Uterus (tissue), 4 donors: ENCODE data around the gene DLG5. TPM values are rescaled to one million over a fixed set of nuclear protein-coding genes. Genes with fewer than 3 reads are reported as not detected.

Experiments used
- DNase-seq, 2 donors: peaks; one replicate each; pipeline ENCODE4 v3.0.0-alpha.2; 2019 to 2020
- H3K27ac ChIP-seq, 2 donors: fragments of 200-600 bp; sonication (generic); 1 replicate in 1 of 2; 2 replicates in 1 of 2; pipeline ENCODE4 v1.5.1; 2016 to 2018
- H3K27me3 ChIP-seq, 2 donors: fragments of 200-600 bp; sonication (generic); one replicate each; pipeline ENCODE4 v1.5.1; 2018 to 2019; ENCODE audit warnings: control low read depth in 1 of 2
- H3K36me3 ChIP-seq, 2 donors: fragments of 200-600 bp; sonication (generic); one replicate each; pipeline ENCODE4 v1.5.1; 2019; ENCODE audit warnings: control low read depth in 1 of 2
- H3K4me1 ChIP-seq, 2 donors: fragments of 200-600 bp; sonication (generic); one replicate each; pipeline ENCODE4 v1.5.1; 2018 to 2019; ENCODE audit warnings: control low read depth in 1 of 2
- H3K4me3 ChIP-seq, 2 donors: fragments of 200-600 bp; sonication (generic); 1 replicate in 1 of 2; 2 replicates in 1 of 2; pipeline ENCODE4 v1.5.1; 2018 to 2019; ENCODE audit warnings: mild to moderate bottlenecking in 1 of 2
- H3K9me3 ChIP-seq, 2 donors: fragments of 200-600 bp; sonication (generic); one replicate each; pipeline ENCODE4 v1.5.1; 2019; ENCODE audit warnings: control low read depth in 1 of 2
- CTCF ChIP-seq, 4 experiments: fragments of 200-600 bp in 2 of 4; fragments of 450-650 bp in 2 of 4; sonication (generic) in 2 of 4; IDR thresholded peaks; one replicate each; pipeline ENCODE4 v1.5.1; 2016 to 2019; ENCODE audit warnings: antibody characterized with exemption in 4 of 4, mild to moderate bottlenecking in 2 of 4, moderate library complexity in 1 of 4
- POLR2A ChIP-seq, 2 donors: fragments of 450-650 bp; IDR thresholded peaks; one replicate each; pipeline ENCODE4 v1.6.1; 2016; ENCODE audit warnings: antibody characterized with exemption in 2 of 2, mild to moderate bottlenecking in 1 of 2, moderate library complexity in 1 of 2
- intact Hi-C: fragments of 100-400 bp; cut with DNase I; formaldehyde crosslinking; loops from one replicate; pipeline ENCODE4 v1.15.1; 2023; ENCODE audit warnings: low total_unique reads
- total RNA-seq, 4 donors: library from RNA; depleted of rRNA in 3 of 4; stranded (reverse); fragments of >200 nt in 3 of 4; gene quantifications; one replicate each; pipeline versions ENCODE4 v1.1.0 to v1.2.4, GENCODE V29; 2014 to 2023
- donor health status: DM: yes; HTN: yes; CAD: no.

Gene DLG5
- total RNA-seq, 4 donors from 2014 or later = 27.1 to 72.6 (median 46.5) TPM

- TF ChIP-seq POLR2A (IDR thresholded peaks at IDR 0.05) = no peak
- no peak for TF ChIP-seq CTCF (IDR thresholded peaks at IDR 0.05)
- no peak for DNase-seq
- Histone ChIP-seq H3K4me1 (peaks cover 0 to 8% of the 10 kb centered on the region in 2 donors), H3K9me3 (no peaks in the 10 kb centered on the region), H3K27me3 (no peaks in the 10 kb centered on the region), H3K27ac (no peak overlapping the region), H3K4me3 (no peak overlapping the region), H3K36me3 (no peaks in the 10 kb centered on the region)
- intact Hi-C loops = loop anchor here (10.0 kb wide), 1 partner anchor 77 kb away; no protein-coding TSS in a partner anchor
These were observed 4.5 kb downstream of the DLG5 start for GRCh38 chr10:77922055-77922454.

- no peak for DNase-seq
- TF ChIP-seq CTCF (IDR thresholded peaks at IDR 0.05) (no peak), POLR2A (IDR thresholded peaks at IDR 0.05) (no peak)
- Histone ChIP-seq H3K9me3 (no peaks in the 10 kb centered on the region), H3K4me3 (no peak overlapping the region), H3K27ac (no peak overlapping the region), H3K4me1 (peaks cover 0 to 8% of the 10 kb centered on the region in 2 donors), H3K27me3 (no peaks in the 10 kb centered on the region), H3K36me3 (no peaks in the 10 kb centered on the region)
- intact Hi-C loops = loop anchor here (10.0 kb wide), 1 partner anchor 77 kb away; no protein-coding TSS in a partner anchor
These were observed 5.2 kb downstream of the DLG5 start for GRCh38 chr10:77921395-77921794.

DNA sequence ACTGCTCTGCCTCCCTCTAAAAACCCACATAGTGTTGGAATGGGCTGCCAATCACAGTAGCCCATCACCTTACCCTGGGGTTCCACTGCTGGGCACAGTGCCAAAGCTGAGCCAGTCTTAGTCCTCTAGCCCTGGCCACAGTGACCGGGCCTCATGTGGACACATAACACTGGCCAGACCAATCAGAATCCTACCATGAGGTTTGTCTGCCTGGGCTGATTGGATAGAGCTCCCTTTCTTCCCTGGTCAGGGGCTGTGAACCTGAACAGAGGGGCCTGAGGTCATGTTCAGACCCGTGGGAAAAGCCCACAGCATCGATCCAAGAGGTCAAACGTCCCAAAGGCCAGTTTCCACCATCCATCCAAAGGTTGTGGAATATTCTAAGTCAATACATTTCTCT lies 6.1 kb downstream of the DLG5 start:
- no peak overlapping the region for H3K4me3 ChIP-seq
- no peaks in the 10 kb centered on the region for H3K27me3 ChIP-seq
- no peak for TF ChIP-seq CTCF (IDR thresholded peaks at IDR 0.05)
- no peak for TF ChIP-seq POLR2A (IDR thresholded peaks at IDR 0.05)
- no peaks in the 10 kb centered on the region for H3K9me3 ChIP-seq
- H3K4me1 ChIP-seq = peaks cover 0 to 8% of the 10 kb centered on the region in 2 donors
- intact Hi-C loops = loop anchor here (10.0 kb wide), 1 partner anchor 76 kb away; no protein-coding TSS in a partner anchor
- H3K27ac ChIP-seq = no peak overlapping the region
- H3K36me3 ChIP-seq = no peaks in the 10 kb centered on the region
- DNase-seq = no peak

- H3K4me3 ChIP-seq = no peak overlapping the region
- H3K27me3 ChIP-seq = no peaks in the 10 kb centered on the region
- H3K36me3 ChIP-seq = no peaks in the 10 kb centered on the region
- TF ChIP-seq CTCF (IDR thresholded peaks at IDR 0.05) = no peak
- TF ChIP-seq POLR2A (IDR thresholded peaks at IDR 0.05) = no peak
- H3K27ac ChIP-seq = no peak overlapping the region
- no peak for DNase-seq
- intact Hi-C loops = loop anchor here (10.0 kb wide), 1 partner anchor 75 kb away; no protein-coding TSS in a partner anchor
- no peaks in the 10 kb centered on the region for H3K9me3 ChIP-seq
- peaks cover 0 to 2% of the 10 kb centered on the region in 2 donors for H3K4me1 ChIP-seq
These were observed 6.8 kb downstream of the DLG5 start for GRCh38 chr10:77919713-77920108.

- Histone ChIP-seq H3K4me3 (no peak overlapping the region), H3K36me3 (no peaks in the 10 kb centered on the region), H3K9me3 (no peaks in the 10 kb centered on the region), H3K4me1 (no peaks in the 10 kb centered on the region), H3K27ac (no peak overlapping the region), H3K27me3 (no peaks in the 10 kb centered on the region)
- TF ChIP-seq CTCF (IDR thresholded peaks at IDR 0.05) = no peak
- TF ChIP-seq POLR2A (IDR thresholded peaks at IDR 0.05) = no peak
- no peak for DNase-seq
- intact Hi-C loops = no loop called here
These were observed 11.0 kb downstream of the DLG5 start for GRCh38 chr10:77915319-77916105.
